DND-41 (cell line): ENCODE data around the gene GNPAT.

Experiments
- EZH2 ChIP-seq: IDR thresholded peaks from 3 replicates; pipeline ENCODE4 v1.6.1; 2012; ENCODE audit warnings: borderline replicate concordance, low read depth, mild to moderate bottlenecking, moderate library complexity, low read length, inconsistent platforms; ENCODE audit not compliant: severe bottlenecking
- TF ChIP-seq, protein P1 (sequence below): IDR thresholded peaks from 2 replicates; pipeline ENCODE4 v1.5.1; 2012; ENCODE audit warnings: borderline replicate concordance, low read length, moderate library complexity, mild to moderate bottlenecking; ENCODE audit not compliant: poor library complexity, severe bottlenecking; ENCODE audit errors: extremely low read depth

DNA sequence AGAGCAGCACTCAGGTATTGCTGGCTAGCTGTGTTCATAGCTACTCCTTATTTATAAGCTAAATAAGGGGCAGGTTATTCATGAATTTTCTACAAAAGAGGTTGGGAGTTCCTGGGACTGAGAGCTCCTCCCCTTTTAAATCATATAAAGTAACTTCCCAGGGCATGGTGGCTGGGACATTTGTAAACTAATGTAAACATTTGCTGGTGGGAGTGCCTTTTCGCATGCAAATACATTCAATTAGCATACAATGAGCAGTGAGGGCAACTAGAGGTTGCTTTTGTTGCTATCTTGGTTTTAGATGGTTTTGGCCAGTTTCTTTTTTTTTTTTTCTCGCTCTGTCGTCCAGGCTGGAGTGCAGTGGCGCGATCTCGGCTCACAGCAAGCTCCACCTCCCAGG is 43.4 kb downstream of the GNPAT start:
- TF ChIP-seq, protein P1, sequence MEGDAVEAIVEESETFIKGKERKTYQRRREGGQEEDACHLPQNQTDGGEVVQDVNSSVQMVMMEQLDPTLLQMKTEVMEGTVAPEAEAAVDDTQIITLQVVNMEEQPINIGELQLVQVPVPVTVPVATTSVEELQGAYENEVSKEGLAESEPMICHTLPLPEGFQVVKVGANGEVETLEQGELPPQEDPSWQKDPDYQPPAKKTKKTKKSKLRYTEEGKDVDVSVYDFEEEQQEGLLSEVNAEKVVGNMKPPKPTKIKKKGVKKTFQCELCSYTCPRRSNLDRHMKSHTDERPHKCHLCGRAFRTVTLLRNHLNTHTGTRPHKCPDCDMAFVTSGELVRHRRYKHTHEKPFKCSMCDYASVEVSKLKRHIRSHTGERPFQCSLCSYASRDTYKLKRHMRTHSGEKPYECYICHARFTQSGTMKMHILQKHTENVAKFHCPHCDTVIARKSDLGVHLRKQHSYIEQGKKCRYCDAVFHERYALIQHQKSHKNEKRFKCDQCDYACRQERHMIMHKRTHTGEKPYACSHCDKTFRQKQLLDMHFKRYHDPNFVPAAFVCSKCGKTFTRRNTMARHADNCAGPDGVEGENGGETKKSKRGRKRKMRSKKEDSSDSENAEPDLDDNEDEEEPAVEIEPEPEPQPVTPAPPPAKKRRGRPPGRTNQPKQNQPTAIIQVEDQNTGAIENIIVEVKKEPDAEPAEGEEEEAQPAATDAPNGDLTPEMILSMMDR: no peak
- no peak for TF ChIP-seq EZH2
